Kidney epithelial cell (primary cell): ENCODE data around the gene RNASE8. TPM values are rescaled to one million over a fixed set of nuclear protein-coding genes. Genes with fewer than 3 reads are reported as not detected.

Experiments used
- DNase-seq: peaks from one replicate; pipeline ENCODE4 v3.0.0-alpha.2; 2010; ENCODE audit warnings: low read depth
- H3K27me3 ChIP-seq: 2 replicates; pipeline ENCODE4 v1.6.0; 2011; ENCODE audit warnings: low read length; ENCODE audit not compliant: control insufficient read depth, insufficient read depth
- H3K36me3 ChIP-seq: 2 replicates; pipeline ENCODE4 v1.5.1; 2011; ENCODE audit warnings: low read length; ENCODE audit not compliant: control insufficient read depth, insufficient read depth
- H3K4me3 ChIP-seq: 2 replicates; pipeline ENCODE4 v1.5.1; 2011; ENCODE audit warnings: low read depth, mild to moderate bottlenecking, control low read depth, low read length
- CTCF ChIP-seq: IDR thresholded peaks from 2 replicates; pipeline ENCODE4 v1.5.1; 2011; ENCODE audit warnings: mild to moderate bottlenecking, moderate library complexity, low read length, control low read depth, inconsistent platforms; ENCODE audit not compliant: insufficient read depth, poor library complexity, severe bottlenecking
- total RNA-seq: library from RNA; depleted of rRNA; stranded (reverse); fragments of >200 nt; gene quantifications from 2 replicates; pipeline ENCODE4 v1.2.3, GENCODE V29; 2015

The RNASE8 gene
- total RNA-seq, 1 donor from 2014 or later, result not detected

DNA sequence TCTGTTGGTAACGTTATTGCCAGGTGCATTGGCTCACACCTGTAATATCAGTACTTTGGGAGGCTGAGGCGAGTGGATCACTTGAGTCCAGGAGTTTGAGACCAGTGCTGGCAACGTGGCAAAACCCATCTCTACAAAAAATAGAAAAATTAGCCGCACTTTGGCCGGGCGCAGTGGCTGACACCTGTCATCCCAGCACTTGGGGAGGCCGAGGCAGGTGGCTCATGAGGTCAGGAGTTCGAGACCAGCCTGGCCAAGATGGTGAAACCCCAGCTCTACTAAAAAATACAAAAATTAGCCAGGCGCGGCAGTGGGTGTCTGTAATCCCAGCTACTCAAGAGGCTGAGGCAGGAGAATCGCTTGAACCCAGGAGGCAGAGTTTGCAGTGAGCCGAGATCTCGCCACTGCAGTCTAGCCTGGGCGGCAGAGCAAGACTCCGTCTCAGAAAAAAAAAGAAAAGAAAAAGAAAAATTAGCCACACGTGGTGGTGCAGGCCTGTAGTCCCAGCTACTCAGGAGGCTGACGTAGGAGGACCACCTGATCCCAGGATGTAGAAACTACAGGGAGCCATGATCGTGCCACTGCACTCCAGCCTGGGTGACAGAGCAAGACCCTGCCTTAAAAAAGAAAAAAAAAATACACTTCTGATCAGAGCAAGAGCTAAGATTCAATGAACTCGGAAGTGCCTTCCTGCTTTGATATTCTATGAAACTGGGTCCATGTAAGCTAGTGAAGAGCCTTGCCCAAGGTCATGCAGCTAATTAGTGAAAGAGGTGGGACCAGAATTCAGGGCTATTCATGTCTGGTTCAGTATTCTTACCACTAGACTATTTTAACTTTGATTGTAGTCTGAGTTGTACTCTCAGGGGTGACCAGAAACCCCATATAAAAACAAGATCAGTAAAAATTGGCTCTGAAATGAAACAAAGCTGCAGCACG lies 4.2 kb upstream of the RNASE8 start:
- no peaks in the 10 kb centered on the region for H3K36me3 ChIP-seq
- TF ChIP-seq CTCF, result no peak
- H3K27me3 ChIP-seq, result no peaks in the 10 kb centered on the region
- no peak for DNase-seq
- H3K4me3 ChIP-seq, result no peak overlapping the region

DNA sequence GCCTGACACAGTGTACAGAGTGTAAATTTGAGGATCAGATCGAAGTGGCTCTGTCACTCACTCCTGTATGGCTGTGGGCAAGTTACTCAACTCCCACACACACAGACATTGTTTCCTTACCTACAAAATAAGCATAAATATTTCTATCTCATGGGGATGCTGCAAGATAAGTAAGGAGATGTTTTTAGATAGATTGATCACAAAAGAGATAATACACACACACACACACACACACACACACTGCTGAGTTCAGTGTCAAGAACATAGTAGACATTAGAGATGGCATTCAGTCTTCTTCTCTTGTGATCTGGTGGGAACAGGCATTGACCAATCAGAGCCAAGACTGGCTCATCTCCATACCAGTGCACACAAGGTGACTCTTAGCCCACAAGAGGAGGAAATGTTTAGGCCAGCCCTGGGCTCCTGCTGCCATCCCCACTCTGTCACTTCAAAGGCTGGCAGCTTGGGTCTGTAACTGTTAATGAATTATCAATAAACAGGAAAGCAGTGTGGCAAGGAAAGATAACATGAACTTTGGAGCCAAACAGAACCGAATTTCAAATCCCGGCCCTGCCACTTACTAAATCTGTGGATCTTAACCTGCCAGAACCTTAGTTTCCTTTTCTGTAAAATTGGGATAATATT lies 3.4 kb upstream of the RNASE8 start:
- Histone ChIP-seq H3K4me3 (no peak overlapping the region), H3K27me3 (no peaks in the 10 kb centered on the region), H3K36me3 (no peaks in the 10 kb centered on the region)
- no peak for DNase-seq
- TF ChIP-seq CTCF, result no peak

- Histone ChIP-seq H3K27me3 (no peaks in the 10 kb centered on the region), H3K4me3 (no peak overlapping the region), H3K36me3 (no peaks in the 10 kb centered on the region)
- no peak for DNase-seq
- no peak for TF ChIP-seq CTCF
Measured at GRCh38 chr14:21054768-21055145, 2.9 kb upstream of the RNASE8 start.

GRCh38 chr14:21055432-21056117 lies 2.0 kb upstream of the RNASE8 start:
- no peaks in the 10 kb centered on the region for H3K36me3 ChIP-seq
- no peak for TF ChIP-seq CTCF
- no peak for DNase-seq
- H3K27me3 ChIP-seq, result no peaks in the 10 kb centered on the region
- no peak overlapping the region for H3K4me3 ChIP-seq

- Histone ChIP-seq H3K27me3 (no peaks in the 10 kb centered on the region), H3K36me3 (no peaks in the 10 kb centered on the region), H3K4me3 (no peak overlapping the region)
- TF ChIP-seq CTCF, result no peak
- no peak for DNase-seq
Measured at GRCh38 chr14:21056520-21057163, 980 bp upstream of the RNASE8 start.
